ENCODE data around the gene DEPDC7. TPM values are rescaled to one million over a fixed set of nuclear protein-coding genes. Genes with fewer than 3 reads are reported as not detected.
A peak's percentile ranks its signal among the peaks of the same experiment; 100 is the strongest.

DEPDC7 gene
- total and polyA plus RNA-seq, 2 of the 13 experiments (the other 11 are each of a cell fraction or from before 2014, with no cell fraction given), result 17.3 to 33.3 TPM

- TF ChIP-seq SALL1 (CRISPR knock-in tag; IDR thresholded peaks at IDR 0.05) (no peak), ZNF777 (CRISPR knock-in tag; IDR thresholded peaks at IDR 0.05) (no peak), ZNF558 (CRISPR knock-in tag; IDR thresholded peaks at IDR 0.05; ENCODE audit: borderline replicate concordance) (peak; percentile 22; the same call in 1 of the 2 replicates), PAX8 (CRISPR knock-in tag; IDR thresholded peaks at IDR 0.05; ENCODE audit: borderline replicate concordance) (no peak), DR1 (CRISPR knock-in tag; IDR thresholded peaks at IDR 0.05) (no peak), SRF (IDR thresholded peaks at IDR 0.05; ENCODE audit: low read depth, low read length) (no peak), ZNF225 (CRISPR knock-in tag; IDR thresholded peaks at IDR 0.05) (no peak), ZNF550 (CRISPR knock-in tag; IDR thresholded peaks at IDR 0.05; ENCODE audit: borderline replicate concordance) (no peak), ZNF260 (CRISPR knock-in tag; IDR thresholded peaks at IDR 0.05; ENCODE audit: borderline replicate concordance, low read depth) (no peak), ELF3 (CRISPR knock-in tag; IDR thresholded peaks at IDR 0.05) (no peak), SIN3B (IDR thresholded peaks at IDR 0.05; ENCODE audit: low read length) (no peak), PHF21A (CRISPR knock-in tag; IDR thresholded peaks at IDR 0.05) (no peak), ZNF253 (CRISPR knock-in tag; IDR thresholded peaks at IDR 0.05; ENCODE audit: borderline replicate concordance) (no peak), CC2D1A (CRISPR knock-in tag; IDR thresholded peaks at IDR 0.05) (no peak), GRHL1 (CRISPR knock-in tag; conservative IDR thresholded peaks at IDR 0.05) (no peak), HIVEP1 (CRISPR knock-in tag; IDR thresholded peaks at IDR 0.05) (0 out of 2 replicates have a peak, but pooled peaks have one; percentile 30), ZNF180 (CRISPR knock-in tag; IDR thresholded peaks at IDR 0.05; ENCODE audit: borderline replicate concordance, low read depth) (no peak), ZBTB39 (CRISPR knock-in tag; IDR thresholded peaks at IDR 0.05) (no peak), HNRNPH1 (optimal IDR thresholded peaks at IDR 0.05; ENCODE audit: low read depth, low read length) (no peak), GATA4 (IDR thresholded peaks at IDR 0.05; ENCODE audit: borderline replicate concordance, low read depth) (no peak), ZNF619 (CRISPR knock-in tag; IDR thresholded peaks at IDR 0.05) (no peak), MXD4 (CRISPR knock-in tag; IDR thresholded peaks at IDR 0.05) (no peak), POLR2A (IDR thresholded peaks at IDR 0.05; ENCODE audit: insufficient read depth in 1 of 2, low read depth in 2 of 2, low read length in 2 of 2) (no peak), KAT2B (IDR thresholded peaks at IDR 0.05; ENCODE audit: borderline replicate concordance, low read depth, low read length) (no peak), WIZ (CRISPR knock-in tag; IDR thresholded peaks at IDR 0.05) (no peak), CAMTA2 (CRISPR knock-in tag; IDR thresholded peaks at IDR 0.05; ENCODE audit: borderline replicate concordance) (no peak), ATF7-NPFF (CRISPR knock-in tag; IDR thresholded peaks at IDR 0.05; ENCODE audit: low read depth) (no peak), PLRG1 (conservative IDR thresholded peaks at IDR 0.05) (no peak)
Observed at GRCh38 chr11:33040033-33040861, 24.6 kb downstream of the DEPDC7 start (continued).
